Measurements from ENCODE around the gene TFCP2L1.

The TFCP2L1 gene

DNA sequence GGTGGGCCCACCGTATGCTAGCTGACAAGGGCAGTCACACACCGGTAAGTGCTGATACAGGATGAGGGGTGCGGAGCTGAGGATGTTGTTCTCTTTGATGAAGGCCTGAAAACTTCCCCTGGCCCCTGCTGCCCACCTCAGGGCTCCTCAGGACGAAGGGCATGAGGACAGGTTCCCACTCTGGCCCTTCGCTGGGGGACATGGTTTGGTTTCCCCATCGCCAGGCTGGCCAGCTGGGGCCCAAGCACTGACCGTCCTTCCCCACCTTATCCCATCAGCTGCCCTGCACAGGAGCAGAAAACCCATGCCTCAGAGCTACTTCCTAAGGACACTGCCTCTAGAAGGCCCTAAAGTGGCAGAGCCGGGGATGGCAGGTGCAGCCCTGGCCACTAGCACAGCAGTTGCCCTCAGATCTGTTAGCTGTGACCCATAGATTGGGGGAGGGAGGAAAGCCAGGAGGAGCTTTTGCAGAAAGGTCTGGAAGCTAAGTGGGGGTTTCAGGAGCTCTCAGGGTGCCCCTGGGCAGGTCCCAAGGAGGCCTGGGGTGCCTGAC lies 66.5 kb downstream of the TFCP2L1 start:
- DNase-seq, result no peak

DNA sequence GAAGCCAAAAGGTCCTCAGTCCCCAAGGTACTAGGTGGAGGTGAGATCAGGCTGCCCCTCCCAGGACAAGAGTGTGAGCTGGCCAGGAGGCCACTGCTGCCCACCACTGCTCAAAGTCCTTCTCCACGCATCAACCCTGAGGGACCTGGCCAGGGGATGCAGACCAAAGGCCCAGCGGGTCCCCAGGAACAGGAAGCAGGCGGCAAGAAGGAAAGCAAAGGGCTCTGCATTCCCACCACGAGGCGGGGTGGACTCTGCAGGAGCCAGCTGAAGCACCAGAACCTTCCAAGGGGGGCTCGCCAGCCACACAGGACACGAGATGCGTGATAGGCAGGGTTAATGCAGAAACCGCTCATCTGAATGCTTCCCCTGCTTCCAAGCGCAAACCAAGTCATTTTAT lies 67.4 kb downstream of the TFCP2L1 start:
- DNase-seq, result no peak

DNA sequence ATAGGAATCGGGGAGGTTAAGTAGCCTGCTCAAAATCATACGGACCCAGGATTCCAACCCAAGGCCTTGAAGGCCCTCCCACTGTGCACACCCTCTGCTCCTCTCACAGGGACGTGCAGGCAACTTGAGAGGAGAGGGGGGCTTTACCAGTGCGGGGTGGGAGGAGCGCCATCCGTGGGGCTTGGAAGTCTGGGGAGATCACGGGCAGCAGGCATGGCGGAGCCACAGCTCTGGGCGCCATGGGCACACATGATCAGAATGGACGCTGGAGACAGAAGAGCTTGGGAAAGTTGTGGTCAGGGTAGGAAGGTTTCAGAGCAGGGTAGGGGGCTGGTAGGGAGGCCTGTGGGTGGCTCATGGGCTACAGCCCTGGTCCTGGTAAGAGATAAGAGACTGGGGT lies 70.7 kb downstream of the TFCP2L1 start:
- no peak for DNase-seq

DNA sequence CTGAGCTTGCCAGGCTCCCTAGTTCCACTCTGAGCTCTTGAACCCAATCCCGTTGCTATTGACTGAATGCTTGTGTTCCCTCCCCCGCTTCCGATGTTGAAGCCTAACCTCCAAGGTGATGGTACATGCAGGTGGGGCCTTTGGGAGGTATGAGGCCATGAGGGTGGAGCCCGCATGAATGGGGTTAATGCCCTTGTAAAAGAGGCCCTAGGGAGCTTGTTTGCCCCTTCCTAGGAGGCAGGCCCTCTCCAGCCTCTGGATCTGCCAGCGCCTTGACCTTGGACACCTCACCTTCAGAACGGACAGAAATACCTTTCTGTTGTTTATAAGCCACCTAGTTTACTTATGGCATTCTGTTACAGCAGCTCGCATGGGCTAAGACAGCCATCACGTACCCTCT lies 71.6 kb downstream of the TFCP2L1 start:
- DNase-seq, result no peak

DNA sequence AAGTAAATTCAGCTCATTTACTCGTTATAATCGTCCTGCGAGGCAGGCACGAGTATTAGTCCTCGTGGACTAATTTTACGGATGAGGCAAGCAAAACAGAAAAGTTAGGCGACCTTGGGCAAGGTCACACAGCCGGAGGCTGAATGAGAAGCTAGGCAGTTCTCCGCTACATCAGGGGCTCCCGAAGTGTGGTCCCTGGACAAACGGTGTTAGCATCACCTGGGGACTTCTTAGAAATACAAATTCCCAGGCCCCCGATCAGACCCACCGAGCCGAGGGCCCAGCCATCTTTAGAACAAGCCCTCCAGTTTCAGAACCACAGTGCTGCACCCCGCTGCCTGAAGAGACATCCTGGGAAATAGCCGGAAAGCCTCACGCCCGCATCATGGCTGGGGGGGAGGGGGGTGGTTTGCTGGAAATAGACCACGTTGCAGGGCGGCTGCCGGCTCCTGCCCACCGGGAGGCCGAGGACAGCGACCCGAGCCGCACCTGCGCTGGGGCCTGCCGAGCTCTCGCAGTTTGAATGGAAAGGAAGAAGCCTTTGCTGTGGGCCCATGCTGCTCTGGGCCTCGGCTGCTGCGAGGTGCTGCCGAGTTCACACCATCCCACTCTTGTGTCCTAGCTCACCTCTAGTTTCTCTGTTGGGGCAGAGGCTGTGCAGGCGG lies 72.2 kb downstream of the TFCP2L1 start:
- no peak for DNase-seq

DNA sequence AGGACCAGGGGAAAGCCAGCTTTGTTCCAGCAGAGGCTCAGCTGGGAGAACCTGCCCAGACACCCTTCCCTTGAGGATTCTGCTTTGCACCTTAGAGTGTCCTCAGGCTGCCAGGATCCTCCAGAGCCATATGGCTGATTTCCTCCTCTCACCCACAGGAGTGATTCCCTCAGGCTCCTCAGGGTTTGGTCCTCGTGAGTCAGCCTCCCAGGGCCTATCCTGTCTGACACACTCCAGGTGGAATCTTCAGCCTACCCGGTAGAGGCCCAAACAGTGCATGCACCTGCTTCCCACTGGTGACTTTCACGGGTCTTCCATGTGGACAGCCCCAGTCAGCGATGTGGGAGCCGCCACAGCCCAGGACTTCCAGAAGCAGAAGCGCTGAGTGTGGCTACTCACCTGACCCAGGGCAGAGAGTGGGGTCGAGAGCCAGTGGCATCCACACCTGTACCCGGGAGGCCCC lies 73.3 kb downstream of the TFCP2L1 start:
- DNase-seq, result no peak

DNA sequence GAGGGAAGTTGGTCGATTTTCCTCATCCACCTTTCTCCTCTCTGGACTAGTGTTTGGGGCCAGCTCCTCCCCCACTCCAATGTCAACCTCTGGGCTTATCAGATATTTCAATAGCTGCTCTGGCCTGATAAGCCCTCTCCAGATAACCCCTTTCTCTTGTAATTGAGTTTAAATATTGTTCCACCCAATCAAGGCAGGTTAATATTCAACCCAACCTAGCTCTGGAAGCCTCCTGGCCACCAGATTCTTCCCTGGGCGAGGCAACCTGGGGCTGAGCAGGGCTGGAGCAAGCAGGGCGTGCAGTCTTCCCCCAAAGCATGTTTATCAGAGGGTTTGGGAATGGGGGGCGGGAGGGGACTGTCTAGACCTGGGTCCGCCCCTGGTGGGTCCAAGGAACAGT lies 73.8 kb downstream of the TFCP2L1 start:
- no peak for DNase-seq

DNA sequence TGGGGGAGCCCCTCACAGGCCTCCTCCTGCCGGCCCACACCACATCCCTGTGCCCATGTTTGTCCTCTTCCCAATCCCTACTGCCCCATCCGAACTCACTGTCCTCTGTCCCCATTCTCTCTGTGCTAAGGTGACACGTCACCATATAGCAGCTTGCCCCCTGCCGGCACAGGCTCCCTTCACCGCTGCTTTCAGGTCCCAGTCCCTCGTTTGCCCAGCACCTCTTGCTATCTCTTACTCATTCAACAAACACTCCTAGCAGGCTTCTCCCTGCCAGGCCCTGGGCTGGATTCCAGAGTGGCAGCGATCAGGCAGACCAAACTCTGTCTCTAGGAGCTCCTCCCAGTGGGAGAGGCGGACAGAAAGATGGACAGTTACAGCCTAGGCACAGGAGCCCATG lies 74.3 kb downstream of the TFCP2L1 start:
- no peak for DNase-seq

DNA sequence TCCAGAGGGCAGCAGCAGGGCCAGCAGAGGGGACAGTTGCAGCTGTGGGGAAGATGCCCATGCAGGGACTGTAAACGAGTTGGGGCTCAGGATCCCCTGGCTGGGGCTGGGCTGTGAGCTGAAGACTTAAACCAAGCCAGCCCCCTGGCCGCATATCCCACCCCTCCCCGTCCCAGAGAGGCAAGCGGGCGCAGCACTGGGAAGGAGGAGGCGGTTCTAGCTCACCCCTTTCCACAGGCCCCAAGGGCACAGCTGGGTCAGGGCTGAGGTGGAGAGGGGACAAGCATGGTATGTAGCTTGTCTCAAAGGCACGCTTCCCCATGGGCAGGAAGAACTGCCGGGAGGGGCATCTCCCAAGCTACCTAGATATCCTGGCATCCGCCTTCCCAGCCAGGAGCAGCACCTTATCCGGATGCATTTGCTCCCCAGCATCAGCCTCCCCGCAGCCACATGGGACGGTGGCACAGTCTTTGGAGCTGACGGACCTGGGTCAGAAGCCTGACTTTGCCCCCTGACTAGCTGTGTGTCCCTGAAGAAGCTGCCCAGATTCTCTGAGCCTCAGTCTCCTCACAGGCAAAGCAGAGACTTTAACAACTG lies 75.9 kb downstream of the TFCP2L1 start:
- no peak for DNase-seq

DNA sequence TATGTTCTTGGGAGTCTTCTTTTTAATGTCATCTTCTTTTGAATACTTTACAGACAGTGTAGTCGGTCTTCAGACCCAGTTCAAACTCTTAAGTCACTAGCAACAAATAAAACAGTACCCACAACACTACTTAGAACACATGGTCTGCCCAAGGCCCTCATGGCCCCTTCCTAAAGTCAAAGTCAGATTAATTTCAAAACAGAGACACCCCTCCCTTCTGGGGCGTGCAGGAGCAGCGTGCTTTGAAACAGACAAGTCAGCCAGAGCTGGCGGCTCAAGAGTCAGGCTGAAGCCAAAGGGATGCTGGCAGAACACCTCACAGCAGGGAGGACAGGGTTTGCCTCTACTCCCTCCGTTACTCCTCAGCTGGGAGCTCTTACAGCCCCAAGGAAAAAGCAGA lies 77.5 kb downstream of the TFCP2L1 start:
- DNase-seq, result no peak

DNA sequence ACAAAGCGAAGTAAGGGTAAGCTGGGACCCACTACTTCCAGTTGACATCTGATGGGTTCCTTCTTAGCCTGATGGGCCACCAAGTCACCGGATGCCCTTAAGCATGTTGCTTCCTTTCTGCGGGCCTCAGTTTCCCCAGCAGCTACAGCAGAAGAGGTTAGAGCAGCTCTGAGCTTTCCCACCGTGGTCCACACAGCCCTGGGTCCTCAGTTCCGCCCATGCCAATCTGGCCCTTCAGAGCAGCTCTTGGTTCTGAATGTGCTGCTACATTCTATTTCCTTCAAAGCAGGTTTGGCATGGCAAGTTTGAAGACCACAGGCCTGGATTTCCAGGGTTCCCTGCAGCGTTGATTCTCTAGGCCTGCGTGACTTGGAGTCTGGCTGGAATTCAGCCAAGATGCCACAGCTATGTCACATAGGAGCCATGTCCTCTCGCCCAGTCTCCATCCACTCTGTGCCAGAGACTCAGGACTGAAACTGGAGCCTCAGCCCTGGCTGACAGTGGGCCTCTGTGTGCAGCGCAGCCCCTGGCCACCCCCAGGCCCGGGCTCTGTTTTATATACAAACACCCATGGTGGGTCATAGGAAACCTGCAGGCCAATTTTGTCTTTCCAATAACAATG lies 79.6 kb downstream of the TFCP2L1 start:
- peak; percentile 79 for DNase-seq

DNA sequence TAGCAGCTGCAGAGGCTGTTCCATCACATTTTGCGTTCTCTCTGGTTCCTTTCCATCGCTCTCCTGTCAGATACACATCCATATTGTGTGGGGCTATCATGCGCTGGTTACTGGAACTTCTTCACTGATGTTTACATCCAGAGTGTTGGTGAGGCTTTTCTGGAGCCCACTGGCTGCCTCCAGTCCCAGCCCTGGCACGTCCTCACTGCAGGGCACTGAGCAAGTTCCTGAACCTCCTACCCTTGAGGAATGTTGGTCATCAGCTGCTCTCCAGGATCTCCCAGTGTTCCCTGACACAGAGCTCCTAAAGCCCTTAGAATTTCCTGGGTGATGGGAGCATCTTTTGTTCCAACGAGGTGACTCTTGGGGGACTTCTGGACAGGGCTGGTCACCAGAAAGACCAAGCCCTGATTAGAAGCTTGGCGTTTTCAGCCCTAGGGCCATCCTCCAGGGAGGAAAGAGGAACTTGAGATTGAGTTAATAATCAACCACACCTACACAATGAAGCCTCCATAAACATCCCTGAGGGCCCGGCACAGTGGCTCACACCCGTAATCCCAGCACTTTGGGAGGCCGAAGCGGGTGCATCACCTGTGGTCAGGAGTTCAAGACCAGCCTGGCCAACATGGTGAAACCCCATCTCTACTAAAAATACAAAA lies 81.3 kb downstream of the TFCP2L1 start:
- no peak for DNase-seq

DNA sequence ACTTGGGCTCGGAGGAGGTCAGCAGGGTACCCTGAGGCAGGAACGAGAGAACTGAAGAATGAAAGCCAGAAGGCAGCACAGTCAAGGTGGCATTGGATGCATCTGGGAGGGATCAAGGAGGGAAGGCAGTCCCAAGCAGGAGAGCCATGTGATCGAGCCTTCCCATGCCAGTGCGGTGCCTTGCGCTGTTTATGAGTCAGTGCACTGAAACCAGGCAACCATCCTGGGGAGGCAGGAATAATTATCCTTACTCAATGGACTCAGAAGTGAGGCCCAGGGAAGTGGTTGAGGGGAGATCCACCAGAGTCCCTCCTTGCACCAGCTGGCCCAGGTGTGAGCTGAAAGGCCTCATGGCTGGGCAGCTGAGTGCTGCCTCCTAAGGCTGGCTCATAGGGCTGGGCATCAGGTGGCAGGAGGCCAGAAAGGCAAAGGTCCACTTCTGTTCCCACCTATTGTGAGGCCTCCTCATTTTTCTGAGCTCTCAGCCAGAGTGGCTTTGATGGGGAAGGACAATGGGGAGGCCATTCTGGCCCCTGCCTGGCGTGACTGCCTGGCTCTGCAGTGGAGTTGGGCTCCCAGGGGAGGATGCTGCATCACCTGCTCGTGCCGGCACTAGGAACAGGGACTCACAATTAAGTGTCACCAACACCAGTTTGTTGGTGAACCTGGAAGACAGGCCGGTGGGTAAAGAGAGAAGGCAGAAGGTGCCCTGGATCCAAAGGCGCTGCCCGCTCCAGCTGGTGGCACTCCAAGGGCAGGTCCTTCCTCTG lies 82.3 kb downstream of the TFCP2L1 start:
- DNase-seq, result no peak

DNA sequence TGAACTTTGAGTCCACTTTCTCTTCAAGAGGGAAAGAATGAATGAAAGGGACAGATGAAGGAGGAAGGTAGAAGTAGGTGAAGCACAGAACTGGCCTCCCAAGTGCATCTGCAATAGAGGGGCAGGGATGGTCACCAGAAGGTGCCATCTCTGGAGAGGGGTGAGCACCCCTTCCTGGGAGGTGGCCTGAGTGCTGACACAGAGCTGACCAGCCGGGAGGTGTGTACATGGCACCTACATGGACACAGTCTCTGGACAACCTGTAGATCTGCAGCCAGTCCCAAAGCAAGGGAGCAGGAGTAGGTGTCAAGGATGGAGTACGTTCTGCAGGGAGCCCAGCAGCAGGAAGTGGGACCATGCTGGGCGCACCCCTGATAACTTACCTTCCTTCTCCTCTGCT lies 83.2 kb downstream of the TFCP2L1 start:
- DNase-seq, result no peak

DNA sequence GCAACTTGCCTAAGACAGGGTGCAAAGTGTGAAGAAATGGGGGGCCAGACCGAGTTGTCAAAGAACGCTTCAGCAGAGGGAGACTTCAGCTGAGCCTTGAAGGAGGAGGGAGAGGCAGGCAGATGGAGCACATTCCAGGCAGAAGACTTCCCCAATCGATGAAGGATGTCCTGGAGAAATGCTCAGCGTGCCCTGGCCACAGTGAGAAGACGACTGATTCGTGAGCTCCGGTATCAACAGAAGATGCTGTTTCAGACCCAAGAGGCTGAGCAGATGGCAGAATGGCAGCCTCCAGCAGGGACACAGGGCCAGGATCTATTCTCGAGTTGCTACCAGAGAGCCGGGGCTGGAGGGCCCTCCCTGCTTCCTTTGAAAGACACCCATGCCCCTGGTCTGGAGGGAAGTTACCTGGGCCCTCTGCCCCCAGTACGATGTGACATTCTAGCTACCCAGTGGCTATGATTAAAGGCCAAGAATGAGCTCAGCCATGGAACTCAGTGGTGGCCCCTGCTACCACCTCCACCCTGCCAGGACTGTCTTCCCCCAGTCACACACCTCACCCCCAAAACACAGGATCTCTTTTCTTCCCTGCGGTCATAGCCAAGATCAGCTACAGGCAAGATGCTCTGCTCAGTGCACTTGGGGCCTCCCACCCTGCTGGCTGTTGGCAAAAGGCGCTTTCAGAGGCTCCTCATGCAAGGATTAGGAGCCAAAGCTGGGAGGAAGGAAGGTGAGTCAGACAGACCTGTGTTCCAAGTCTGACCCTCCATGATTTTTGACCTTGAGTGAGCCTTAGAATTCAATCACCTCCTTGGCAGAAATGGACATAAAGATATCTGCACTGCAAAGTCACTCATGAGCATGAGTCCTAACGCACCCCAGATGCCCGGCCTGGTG lies 84.3 kb downstream of the TFCP2L1 start:
- no peak for DNase-seq

DNA sequence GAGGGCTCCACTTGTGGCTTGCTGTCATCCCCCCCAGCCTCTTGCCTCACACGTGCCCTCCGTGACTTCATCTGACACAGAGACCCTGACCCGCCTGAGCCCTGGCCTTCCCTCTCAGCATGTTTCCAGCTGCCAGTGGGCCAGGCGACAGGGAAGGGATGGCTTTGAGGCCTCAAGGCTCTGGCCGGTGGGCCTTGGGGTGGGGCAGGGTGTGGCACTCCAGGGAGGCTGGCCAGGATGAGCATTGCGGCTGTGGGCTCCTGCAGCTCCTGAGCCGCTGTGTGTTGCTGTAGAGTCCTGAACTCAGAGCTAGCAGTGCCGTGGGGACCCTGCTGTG lies 85.0 kb downstream of the TFCP2L1 start:
- DNase-seq, result no peak

DNA sequence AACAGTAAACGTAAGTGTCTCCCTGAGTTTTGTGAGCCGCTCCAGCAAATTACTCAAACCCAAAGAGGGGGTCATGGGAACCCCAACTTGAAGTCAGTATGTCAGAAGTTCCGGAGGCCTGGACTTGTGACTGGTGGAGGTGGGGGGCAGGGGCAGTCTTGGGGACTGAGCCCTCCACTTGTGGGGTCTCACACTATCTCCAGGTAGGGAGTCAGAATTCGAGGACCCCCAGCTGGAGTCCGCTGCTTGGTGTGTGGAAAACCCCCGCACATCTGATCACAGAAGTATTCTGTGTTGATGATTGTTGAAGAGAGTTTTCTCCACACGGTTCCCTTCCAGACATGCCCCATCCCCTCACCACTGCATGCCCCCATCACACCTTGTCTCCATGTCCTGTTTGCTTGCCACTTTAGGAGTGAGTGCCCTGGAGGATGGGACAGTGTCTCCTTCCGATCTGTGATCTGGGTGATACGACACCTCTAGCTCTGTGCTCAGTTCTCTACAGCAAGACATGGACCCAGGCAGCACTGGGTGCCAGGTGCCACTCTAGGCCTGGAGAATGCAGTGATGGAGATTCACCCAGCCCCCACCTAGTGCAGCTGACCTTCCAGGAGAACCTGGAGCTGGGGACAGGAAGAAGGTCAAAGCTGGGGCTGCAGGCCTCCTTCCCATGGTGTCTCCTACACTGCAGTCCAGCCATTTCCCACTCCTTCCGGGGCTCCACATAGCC lies 85.6 kb downstream of the TFCP2L1 start:
- DNase-seq, result no peak

DNA sequence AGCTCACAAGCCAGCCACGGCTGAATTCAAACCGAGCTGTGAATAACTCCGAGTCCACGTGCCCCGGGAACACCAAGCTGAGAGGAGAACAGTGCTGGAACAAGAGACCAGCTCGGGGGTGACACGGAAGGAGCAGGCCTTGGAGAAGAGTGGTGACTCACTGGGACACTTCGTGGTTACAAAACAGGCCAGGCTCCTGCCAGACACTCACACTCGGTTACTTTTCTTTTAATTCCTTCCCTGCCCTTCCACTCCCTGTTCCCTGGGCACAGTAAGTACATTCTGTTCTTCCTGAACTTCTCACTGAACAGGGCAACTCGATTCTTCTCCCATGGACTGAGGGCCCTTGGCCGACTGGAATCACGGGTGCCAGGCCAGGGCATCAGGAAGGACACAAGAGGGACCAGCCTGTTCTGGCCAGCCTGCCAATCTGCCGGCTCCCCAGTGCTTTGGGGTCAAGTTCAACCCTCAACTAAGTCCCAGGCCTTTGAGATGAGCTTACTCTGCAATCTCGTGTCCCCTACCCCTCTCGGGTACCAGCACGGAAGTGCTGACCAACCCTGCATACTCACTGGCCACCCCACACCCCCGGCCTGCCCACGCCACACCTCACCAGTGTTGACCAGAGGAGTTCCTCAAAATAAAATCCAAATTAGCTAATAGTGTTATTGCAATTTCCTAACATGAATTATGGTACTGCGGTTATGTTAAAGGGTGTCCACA lies 87.5 kb downstream of the TFCP2L1 start:
- peak; percentile 50 for DNase-seq

DNA sequence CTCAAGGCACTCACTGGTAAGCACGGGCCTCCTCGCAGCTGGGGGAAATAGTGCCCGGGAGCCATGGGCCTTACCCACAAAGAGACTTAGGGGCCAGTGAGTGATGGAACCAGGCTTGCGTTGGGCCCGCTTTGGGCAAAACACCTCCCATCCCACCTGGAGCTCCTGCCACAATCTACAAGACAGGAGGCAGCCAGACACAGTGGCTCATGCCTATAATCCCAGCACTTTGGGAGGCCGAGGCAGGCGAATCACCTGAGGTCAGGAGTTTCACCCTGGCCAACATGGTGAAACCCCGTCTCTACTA lies 88.2 kb downstream of the TFCP2L1 start:
- DNase-seq, result no peak

DNA sequence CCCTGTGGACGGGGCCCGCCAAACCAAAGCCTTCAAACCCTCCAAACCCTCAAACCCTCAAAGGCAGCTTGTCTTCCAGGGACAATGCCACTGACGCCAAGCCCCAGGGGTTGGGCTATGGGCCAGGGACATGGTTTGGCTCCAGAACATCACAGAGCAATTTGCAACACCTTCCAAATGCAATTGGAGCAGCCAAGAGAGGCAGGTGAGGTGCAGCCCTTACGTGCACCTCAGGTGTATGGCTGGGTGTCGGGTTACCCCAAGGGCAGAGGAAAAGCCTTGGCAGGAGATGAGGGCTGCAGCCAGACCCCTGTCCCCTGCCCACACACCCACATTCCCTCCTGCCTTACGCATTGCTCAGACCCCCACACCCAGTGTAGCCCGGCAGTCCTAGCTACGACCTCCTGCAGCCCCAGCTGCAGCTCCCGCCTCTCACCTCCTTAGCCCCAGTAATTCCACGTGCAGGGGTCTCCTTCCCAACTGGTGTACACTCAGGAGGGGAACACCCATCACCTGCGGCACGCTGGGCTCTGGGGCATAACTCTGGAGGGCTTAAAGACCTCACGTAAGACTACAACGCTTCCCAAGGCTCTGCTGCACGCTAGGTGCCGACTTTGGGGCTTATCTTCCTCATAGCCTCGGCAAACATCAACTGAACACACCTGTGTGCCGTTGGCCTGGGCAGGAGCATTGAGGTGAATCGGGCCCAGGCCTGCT lies 88.7 kb downstream of the TFCP2L1 start:
- DNase-seq, result no peak
